ENCODE measurements around the gene MARCHF2.

Gene MARCHF2

GRCh38 chr19:8460516-8461298, 47.6 kb downstream of the MARCHF2 start:
- Histone ChIP-seq H3K9ac (ENCODE audit: low read length) (peak overlapping the region; percentile 82), H3K14ac (ENCODE audit: low read length in 2 of 2) (no peak overlapping the region), H4K8ac (ENCODE audit: low read length) (no peak overlapping the region), H2AK5ac (ENCODE audit: low read length, severe bottlenecking) (peak overlapping the region; percentile 88), H3K36me3 (ENCODE audit: control insufficient read depth in 1 of 2, insufficient read depth in 2 of 2, low read depth in 1 of 2, low read length in 2 of 2) (peaks cover 33 to 64% of the 10 kb centered on the region in 2 experiments), H2BK120ac (ENCODE audit: low read depth, low read length) (no peak overlapping the region), H3K27me3 (ENCODE audit: control insufficient read depth in 1 of 2, insufficient read depth in 1 of 2, low read length in 2 of 2) (no peaks in the 10 kb centered on the region), H2BK5ac (ENCODE audit: low read depth, low read length, poor library complexity, severe bottlenecking) (no peak overlapping the region), H3K4ac (ENCODE audit: low read depth in 1 of 2, low read length in 2 of 2) (no peak overlapping the region), H3K79me1 (replicated peaks; ENCODE audit: low read length, poor library complexity, severe bottlenecking) (peaks cover 4% of the 10 kb centered on the region), H4K91ac (ENCODE audit: low read length) (no peak overlapping the region), H3K18ac (ENCODE audit: low read depth in 1 of 2, low read length in 2 of 2) (no peak overlapping the region), H2BK12ac (ENCODE audit: low read length in 2 of 2) (no peak overlapping the region), H3K23ac (ENCODE audit: low read length in 2 of 2) (no peak overlapping the region), H3K9me3 (ENCODE audit: control insufficient read depth, low read length) (no peaks in the 10 kb centered on the region), H3K4me1 (ENCODE audit: control insufficient read depth, insufficient read depth, low read depth, low read length) (peaks cover 12% of the 10 kb centered on the region), H3K4me3 (ENCODE audit: insufficient read depth in 1 of 2, low read depth in 1 of 2, low read length in 2 of 2) (peak overlapping the region in 1 of 2 experiments; percentile 67), H3K4me2 (ENCODE audit: low read length, poor library complexity, severe bottlenecking) (peak overlapping the region; percentile 21), H2AFZ (ENCODE audit: low read depth, low read length) (no peak overlapping the region), H2BK15ac (ENCODE audit: low read depth, poor library complexity, severe bottlenecking) (no peak overlapping the region), H3K27ac (ENCODE audit: low read length, poor library complexity, severe bottlenecking) (peak overlapping the region; percentile 96)
- DNase-seq = no peak
- whole genome bisulfite sequencing = 94% methylated on average over 7 of the region's 7 CpGs

- DNase-seq = no peak
- no peak overlapping the region for H3K4me2 ChIP-seq (ENCODE audit: low read length, poor library complexity, severe bottlenecking)
Measured at GRCh38 chr19:8461376-8461775, 48.3 kb downstream of the MARCHF2 start.

GRCh38 chr19:8461891-8462290, 48.8 kb downstream of the MARCHF2 start:
- Histone ChIP-seq H3K79me1 (replicated peaks; ENCODE audit: low read length, poor library complexity, severe bottlenecking) (peaks cover 4% of the 10 kb centered on the region), H3K4me1 (ENCODE audit: control insufficient read depth, insufficient read depth, low read depth, low read length) (peaks cover 9% of the 10 kb centered on the region), H3K23ac (ENCODE audit: low read length in 2 of 2) (no peak overlapping the region), H2AFZ (ENCODE audit: low read depth, low read length) (no peak overlapping the region), H2BK12ac (ENCODE audit: low read length in 2 of 2) (no peak overlapping the region), H3K4me3 (ENCODE audit: insufficient read depth in 1 of 2, low read depth in 1 of 2, low read length in 2 of 2) (no peak overlapping the region), H3K36me3 (ENCODE audit: control insufficient read depth in 1 of 2, insufficient read depth in 2 of 2, low read depth in 1 of 2, low read length in 2 of 2) (peaks cover 28 to 63% of the 10 kb centered on the region in 2 experiments), H2BK15ac (ENCODE audit: low read depth, poor library complexity, severe bottlenecking) (no peak overlapping the region), H3K9me3 (ENCODE audit: control insufficient read depth, low read length) (no peaks in the 10 kb centered on the region), H3K4me2 (ENCODE audit: low read length, poor library complexity, severe bottlenecking) (no peak overlapping the region), H4K8ac (ENCODE audit: low read length) (no peak overlapping the region), H2AK5ac (ENCODE audit: low read length, severe bottlenecking) (no peak overlapping the region), H3K9ac (ENCODE audit: low read length) (no peak overlapping the region), H3K4ac (ENCODE audit: low read depth in 1 of 2, low read length in 2 of 2) (no peak overlapping the region), H2BK120ac (ENCODE audit: low read depth, low read length) (no peak overlapping the region), H2BK5ac (ENCODE audit: low read depth, low read length, poor library complexity, severe bottlenecking) (no peak overlapping the region), H3K14ac (ENCODE audit: low read length in 2 of 2) (no peak overlapping the region), H3K27me3 (ENCODE audit: control insufficient read depth in 1 of 2, insufficient read depth in 1 of 2, low read length in 2 of 2) (no peaks in the 10 kb centered on the region), H4K91ac (ENCODE audit: low read length) (no peak overlapping the region), H3K18ac (ENCODE audit: low read depth in 1 of 2, low read length in 2 of 2) (no peak overlapping the region), H3K27ac (ENCODE audit: low read length, poor library complexity, severe bottlenecking) (no peak overlapping the region)
- DNase-seq = no peak
- 96% methylated on average over 14 of the region's 14 CpGs for WGBS

More at GRCh38 chr19:8461376-8461775, 48.3 kb downstream of the MARCHF2 start:
- Histone ChIP-seq H3K23ac (ENCODE audit: low read length in 2 of 2) (no peak overlapping the region), H3K36me3 (ENCODE audit: control insufficient read depth in 1 of 2, insufficient read depth in 2 of 2, low read depth in 1 of 2, low read length in 2 of 2) (peaks cover 29 to 64% of the 10 kb centered on the region in 2 experiments), H3K4me1 (ENCODE audit: control insufficient read depth, insufficient read depth, low read depth, low read length) (peaks cover 9% of the 10 kb centered on the region), H4K8ac (ENCODE audit: low read length) (no peak overlapping the region), H2AFZ (ENCODE audit: low read depth, low read length) (no peak overlapping the region), H2AK5ac (ENCODE audit: low read length, severe bottlenecking) (no peak overlapping the region), H3K79me1 (replicated peaks; ENCODE audit: low read length, poor library complexity, severe bottlenecking) (peaks cover 4% of the 10 kb centered on the region), H3K14ac (ENCODE audit: low read length in 2 of 2) (no peak overlapping the region), H3K18ac (ENCODE audit: low read depth in 1 of 2, low read length in 2 of 2) (no peak overlapping the region), H3K27me3 (ENCODE audit: control insufficient read depth in 1 of 2, insufficient read depth in 1 of 2, low read length in 2 of 2) (no peaks in the 10 kb centered on the region), H2BK120ac (ENCODE audit: low read depth, low read length) (no peak overlapping the region), H2BK15ac (ENCODE audit: low read depth, poor library complexity, severe bottlenecking) (no peak overlapping the region), H3K4me3 (ENCODE audit: insufficient read depth in 1 of 2, low read depth in 1 of 2, low read length in 2 of 2) (no peak overlapping the region), H3K4ac (ENCODE audit: low read depth in 1 of 2, low read length in 2 of 2) (no peak overlapping the region), H3K27ac (ENCODE audit: low read length, poor library complexity, severe bottlenecking) (peak overlapping the region; percentile 34), H4K91ac (ENCODE audit: low read length) (no peak overlapping the region), H2BK12ac (ENCODE audit: low read length in 2 of 2) (no peak overlapping the region), H2BK5ac (ENCODE audit: low read depth, low read length, poor library complexity, severe bottlenecking) (no peak overlapping the region), H3K9ac (ENCODE audit: low read length) (peak overlapping the region; percentile 82), H3K9me3 (ENCODE audit: control insufficient read depth, low read length) (no peaks in the 10 kb centered on the region)
- 95% methylated on average over 4 of the region's 4 CpGs for WGBS

- peaks cover 29 to 63% of the 10 kb centered on the region in 2 experiments for H3K36me3 ChIP-seq (ENCODE audit: control insufficient read depth in 1 of 2, insufficient read depth in 2 of 2, low read depth in 1 of 2, low read length in 2 of 2)
- DNase-seq = no peak
- H2BK120ac ChIP-seq (ENCODE audit: low read depth, low read length) = no peak overlapping the region
- H2AFZ ChIP-seq (ENCODE audit: low read depth, low read length) = no peak overlapping the region
- H4K8ac ChIP-seq (ENCODE audit: low read length) = no peak overlapping the region
- no peak overlapping the region for H3K9ac ChIP-seq (ENCODE audit: low read length)
- peaks cover 4% of the 10 kb centered on the region for H3K79me1 ChIP-seq (replicated peaks; ENCODE audit: low read length, poor library complexity, severe bottlenecking)
- H4K91ac ChIP-seq (ENCODE audit: low read length) = no peak overlapping the region
- H2BK15ac ChIP-seq (ENCODE audit: low read depth, poor library complexity, severe bottlenecking) = no peak overlapping the region
- peaks cover 9% of the 10 kb centered on the region for H3K4me1 ChIP-seq (ENCODE audit: control insufficient read depth, insufficient read depth, low read depth, low read length)
- H3K23ac ChIP-seq (ENCODE audit: low read length in 2 of 2) = no peak overlapping the region
- no peak overlapping the region for H2BK5ac ChIP-seq (ENCODE audit: low read depth, low read length, poor library complexity, severe bottlenecking)
- no peak overlapping the region for H3K27ac ChIP-seq (ENCODE audit: low read length, poor library complexity, severe bottlenecking)
- 92% methylated on average over 5 of the region's 5 CpGs for WGBS
- no peak overlapping the region for H3K18ac ChIP-seq (ENCODE audit: low read depth in 1 of 2, low read length in 2 of 2)
- H3K4me2 ChIP-seq (ENCODE audit: low read length, poor library complexity, severe bottlenecking) = no peak overlapping the region
- H3K4ac ChIP-seq (ENCODE audit: low read depth in 1 of 2, low read length in 2 of 2) = no peak overlapping the region
- no peaks in the 10 kb centered on the region for H3K27me3 ChIP-seq (ENCODE audit: control insufficient read depth in 1 of 2, insufficient read depth in 1 of 2, low read length in 2 of 2)
- H3K4me3 ChIP-seq (ENCODE audit: insufficient read depth in 1 of 2, low read depth in 1 of 2, low read length in 2 of 2) = no peak overlapping the region
- no peak overlapping the region for H2AK5ac ChIP-seq (ENCODE audit: low read length, severe bottlenecking)
- H3K9me3 ChIP-seq (ENCODE audit: control insufficient read depth, low read length) = no peaks in the 10 kb centered on the region
- H2BK12ac ChIP-seq (ENCODE audit: low read length in 2 of 2) = no peak overlapping the region
- H3K14ac ChIP-seq (ENCODE audit: low read length in 2 of 2) = no peak overlapping the region
Measured at GRCh38 chr19:8462571-8462970, 49.5 kb downstream of the MARCHF2 start.
